Transverse colon (tissue), 3 donors: Measurements from ENCODE around the gene PHACTR4.

Experiments used
- CTCF ChIP-seq, 5 experiments: fragments of 200-600 bp in 3 of 5; fragments of 450-650 bp in 2 of 5; sonication (generic) in 3 of 5; IDR thresholded peaks; 1 replicate in 2 of 5; 2 replicates in 3 of 5; pipeline ENCODE4 v1.5.1; 2016 to 2017; ENCODE audit warnings: antibody characterized with exemption in 5 of 5, inconsistent platforms in 3 of 5, mild to moderate bottlenecking in 2 of 5, moderate library complexity in 1 of 5
- EP300 ChIP-seq: sonication (generic); formaldehyde crosslinking; IDR thresholded peaks from one replicate; pipeline ENCODE4 v1.6.1; 2017; ENCODE audit warnings: antibody characterized with exemption, low read depth
- POLR2A ChIP-seq: fragments of 450-650 bp; IDR thresholded peaks from one replicate; pipeline ENCODE4 v1.6.1; 2016; ENCODE audit warnings: antibody characterized with exemption, mild to moderate bottlenecking, moderate library complexity

- TF ChIP-seq CTCF (IDR thresholded peaks at IDR 0.05), result no peak
- no peak for TF ChIP-seq POLR2A
- TF ChIP-seq EP300, result no peak
Observed at GRCh38 chr1:28517649-28517999, 148.1 kb downstream of the PHACTR4 start.
